ENCODE data around the gene NR1H3. TPM values are rescaled to one million over a fixed set of nuclear protein-coding genes. Genes with fewer than 3 reads are reported as not detected.

Gene NR1H3
- total RNA-seq, 1 experiment from 2014 or later: 31.6 TPM

- H3K4me2 ChIP-seq (ENCODE audit: low read length): no peak overlapping the region
- H3K9ac ChIP-seq (ENCODE audit: low read length): no peak overlapping the region
- ChIA-PET POLR2A (ENCODE audit: unreplicated experiment) (no interaction called here), CTCF (no interaction called here)
- intact Hi-C loops (cut with micrococcal nuclease): no loop called here
- H3K27me3 ChIP-seq (ENCODE audit: low read length): no peaks in the 10 kb centered on the region
- H3K9me3 ChIP-seq (ENCODE audit: low read length): no peaks in the 10 kb centered on the region
- DNase-seq (no peak), ATAC-seq (no peak)
- no peak overlapping the region for H2AFZ ChIP-seq (ENCODE audit: low read length)
- BruUV-seq (replicated peaks): TSS peak; percentile 38
- no peaks in the 10 kb centered on the region for H3K4me1 ChIP-seq (ENCODE audit: insufficient read depth, low read length)
- H3F3A ChIP-seq (ENCODE audit: low read length, unreplicated experiment): no peaks in the 10 kb centered on the region
- no peak overlapping the region for H3K4me3 ChIP-seq (ENCODE audit: low read length)
- H3K27ac ChIP-seq (ENCODE audit: low read length): no peak overlapping the region
- H3K36me3 ChIP-seq (ENCODE audit: low read depth, low read length): peaks cover 23% of the 10 kb centered on the region
- H3K9me2 ChIP-seq (replicated peaks; ENCODE audit: low read length): no peaks in the 10 kb centered on the region
- TF ChIP-seq CTCF (conservative IDR thresholded peaks at IDR 0.05; ENCODE audit: low read depth, low read length): no peak
- no peak for TF ChIP-seq EZH2phosphoT487 (IDR thresholded peaks at IDR 0.05; ENCODE audit: borderline replicate concordance, low read length)
- TF ChIP-seq EZH2 (IDR thresholded peaks at IDR 0.05; ENCODE audit: low read length, unreplicated experiment): no peak
- no peaks in the 10 kb centered on the region for H3K79me2 ChIP-seq (ENCODE audit: low read length)
- H4K20me1 ChIP-seq (ENCODE audit: low read length): no peaks in the 10 kb centered on the region
Measured at GRCh38 chr11:47284151-47284550, 26.4 kb downstream of the NR1H3 start.

GRCh38 chr11:47285969-47286770, 28.4 kb downstream of the NR1H3 start:
- Histone ChIP-seq H3K36me3 (ENCODE audit: low read depth, low read length) (peaks cover 25% of the 10 kb centered on the region), H2AFZ (ENCODE audit: low read length) (no peak overlapping the region), H3K79me2 (ENCODE audit: low read length) (no peaks in the 10 kb centered on the region), H3F3A (ENCODE audit: low read length, unreplicated experiment) (no peaks in the 10 kb centered on the region), H3K9ac (ENCODE audit: low read length) (no peak overlapping the region), H3K4me1 (ENCODE audit: insufficient read depth, low read length) (no peaks in the 10 kb centered on the region), H3K4me2 (ENCODE audit: low read length) (no peak overlapping the region), H3K27me3 (ENCODE audit: low read length) (no peaks in the 10 kb centered on the region), H3K9me3 (ENCODE audit: low read length) (no peaks in the 10 kb centered on the region), H3K27ac (ENCODE audit: low read length) (no peak overlapping the region), H4K20me1 (ENCODE audit: low read length) (no peaks in the 10 kb centered on the region), H3K4me3 (ENCODE audit: low read length) (no peak overlapping the region), H3K9me2 (replicated peaks; ENCODE audit: low read length) (no peaks in the 10 kb centered on the region)
- no TSS peak for BruUV-seq (replicated peaks)
- ATAC-seq (no peak), DNase-seq (no peak)
- TF ChIP-seq EZH2 (IDR thresholded peaks at IDR 0.05; ENCODE audit: low read length, unreplicated experiment) (no peak), EZH2phosphoT487 (IDR thresholded peaks at IDR 0.05; ENCODE audit: borderline replicate concordance, low read length) (no peak), CTCF (conservative IDR thresholded peaks at IDR 0.05; ENCODE audit: low read depth, low read length) (no peak)
- intact Hi-C loops (cut with micrococcal nuclease): no loop called here
- CTCF ChIA-PET: no interaction called here
- POLR2A ChIA-PET (ENCODE audit: unreplicated experiment): no interaction called here

GRCh38 chr11:47288066-47288465, 30.3 kb downstream of the NR1H3 start:
- H3K4me1 ChIP-seq (ENCODE audit: insufficient read depth, low read length): no peaks in the 10 kb centered on the region
- no peak overlapping the region for H3K9ac ChIP-seq (ENCODE audit: low read length)
- no peak for ATAC-seq
- POLR2A ChIA-PET (ENCODE audit: unreplicated experiment): no interaction called here
- no TSS peak for BruUV-seq (replicated peaks)
- no peak overlapping the region for H2AFZ ChIP-seq (ENCODE audit: low read length)
- H3K9me2 ChIP-seq (replicated peaks; ENCODE audit: low read length): no peaks in the 10 kb centered on the region
- no peak for DNase-seq
- no peaks in the 10 kb centered on the region for H3F3A ChIP-seq (ENCODE audit: low read length, unreplicated experiment)
- H3K4me2 ChIP-seq (ENCODE audit: low read length): no peak overlapping the region
- TF ChIP-seq CTCF (conservative IDR thresholded peaks at IDR 0.05; ENCODE audit: low read depth, low read length): no peak
- TF ChIP-seq EZH2 (IDR thresholded peaks at IDR 0.05; ENCODE audit: low read length, unreplicated experiment): no peak
- no peak for TF ChIP-seq EZH2phosphoT487 (IDR thresholded peaks at IDR 0.05; ENCODE audit: borderline replicate concordance, low read length)
- no peak overlapping the region for H3K27ac ChIP-seq (ENCODE audit: low read length)
- H3K9me3 ChIP-seq (ENCODE audit: low read length): no peaks in the 10 kb centered on the region
- H3K36me3 ChIP-seq (ENCODE audit: low read depth, low read length): peaks cover 18% of the 10 kb centered on the region
- CTCF ChIA-PET: no interaction called here
- no peaks in the 10 kb centered on the region for H4K20me1 ChIP-seq (ENCODE audit: low read length)
- no peaks in the 10 kb centered on the region for H3K79me2 ChIP-seq (ENCODE audit: low read length)
- H3K27me3 ChIP-seq (ENCODE audit: low read length): no peaks in the 10 kb centered on the region
- no peak overlapping the region for H3K4me3 ChIP-seq (ENCODE audit: low read length)
- intact Hi-C loops (cut with micrococcal nuclease): no loop called here
